ENCODE results near the gene PTGER1.
A peak's percentile ranks its signal among the peaks of the same experiment; 100 is the strongest.

The PTGER1 gene

DNA sequence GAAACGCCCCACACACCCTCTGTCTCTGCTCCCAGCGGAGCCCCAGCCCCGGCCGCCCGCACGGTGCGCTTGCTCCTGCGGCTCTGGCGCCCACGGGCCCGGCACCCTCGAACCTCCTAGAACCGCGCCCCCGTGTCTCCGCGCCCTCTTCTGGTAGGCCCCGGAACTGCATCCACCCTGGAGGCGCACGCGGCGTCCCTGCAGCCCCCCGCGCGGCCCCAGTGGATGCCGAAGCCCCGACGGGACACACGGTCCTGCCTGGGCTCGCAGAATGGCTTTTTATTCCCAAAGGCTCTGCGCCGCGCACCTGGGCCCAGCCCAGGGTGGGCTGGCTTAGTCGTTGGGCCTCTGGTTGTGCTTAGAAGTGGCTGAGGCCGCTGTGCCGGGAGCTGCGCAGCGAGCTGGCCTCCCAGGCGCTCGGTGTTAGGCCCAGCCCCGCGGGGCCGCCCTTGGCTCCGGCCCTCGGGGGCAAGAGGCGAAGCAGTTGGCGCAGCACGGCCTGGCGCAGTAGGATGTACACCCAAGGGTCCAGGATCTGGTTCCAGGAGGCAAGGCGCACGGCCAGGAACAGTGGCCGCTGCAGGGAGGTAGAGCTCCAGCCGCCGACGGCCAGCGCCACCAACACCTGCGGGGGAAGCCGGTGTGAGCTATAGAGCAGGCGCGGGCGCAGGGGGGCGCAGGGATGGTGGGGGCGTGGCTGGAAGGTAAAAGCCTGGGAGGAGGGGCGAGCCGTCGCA, 2.8 kb downstream of the PTGER1 start:
- H3K4me1 ChIP-seq (ENCODE audit: control insufficient read depth, low read length) = peaks cover 16% of the 10 kb centered on the region
- H3K4me2 ChIP-seq (ENCODE audit: low read length) = peak overlapping the region; percentile 47
- H3K4me3 ChIP-seq (ENCODE audit: low read length) = no peak overlapping the region
- H3K27ac ChIP-seq (ENCODE audit: low read depth, low read length) = no peak overlapping the region
- TF ChIP-seq, protein P1, sequence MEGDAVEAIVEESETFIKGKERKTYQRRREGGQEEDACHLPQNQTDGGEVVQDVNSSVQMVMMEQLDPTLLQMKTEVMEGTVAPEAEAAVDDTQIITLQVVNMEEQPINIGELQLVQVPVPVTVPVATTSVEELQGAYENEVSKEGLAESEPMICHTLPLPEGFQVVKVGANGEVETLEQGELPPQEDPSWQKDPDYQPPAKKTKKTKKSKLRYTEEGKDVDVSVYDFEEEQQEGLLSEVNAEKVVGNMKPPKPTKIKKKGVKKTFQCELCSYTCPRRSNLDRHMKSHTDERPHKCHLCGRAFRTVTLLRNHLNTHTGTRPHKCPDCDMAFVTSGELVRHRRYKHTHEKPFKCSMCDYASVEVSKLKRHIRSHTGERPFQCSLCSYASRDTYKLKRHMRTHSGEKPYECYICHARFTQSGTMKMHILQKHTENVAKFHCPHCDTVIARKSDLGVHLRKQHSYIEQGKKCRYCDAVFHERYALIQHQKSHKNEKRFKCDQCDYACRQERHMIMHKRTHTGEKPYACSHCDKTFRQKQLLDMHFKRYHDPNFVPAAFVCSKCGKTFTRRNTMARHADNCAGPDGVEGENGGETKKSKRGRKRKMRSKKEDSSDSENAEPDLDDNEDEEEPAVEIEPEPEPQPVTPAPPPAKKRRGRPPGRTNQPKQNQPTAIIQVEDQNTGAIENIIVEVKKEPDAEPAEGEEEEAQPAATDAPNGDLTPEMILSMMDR (IDR thresholded peaks at IDR 0.05; ENCODE audit: low read depth, low read length, poor library complexity, severe bottlenecking) = peak; percentile 96
- no peak for TF ChIP-seq EZH2phosphoT487 (IDR thresholded peaks at IDR 0.05; ENCODE audit: borderline replicate concordance, low read length)
- H4K20me1 ChIP-seq (ENCODE audit: control insufficient read depth, insufficient read depth, low read depth, low read length) = no peaks in the 10 kb centered on the region; the same call in 1 of the 2 replicates
- H3K79me2 ChIP-seq (ENCODE audit: control insufficient read depth, low read length) = no peaks in the 10 kb centered on the region
- no peaks in the 10 kb centered on the region for H3K9me3 ChIP-seq (ENCODE audit: control insufficient read depth, insufficient read depth, low read length)
- 0 out of 2 replicates have a peak, but pooled peaks cover 3% of the 10 kb centered on the region for H3F3A ChIP-seq (ENCODE audit: control insufficient read depth, insufficient read depth)
- no peaks in the 10 kb centered on the region for H3K9me2 ChIP-seq (replicated peaks; ENCODE audit: control insufficient read depth, low read length)
- H3K36me3 ChIP-seq (ENCODE audit: control insufficient read depth, low read length) = peaks cover 31% of the 10 kb centered on the region
- peaks cover 8% of the 10 kb centered on the region; the same call in 1 of the 2 replicates for H3K27me3 ChIP-seq (ENCODE audit: control insufficient read depth, low read length)

DNA sequence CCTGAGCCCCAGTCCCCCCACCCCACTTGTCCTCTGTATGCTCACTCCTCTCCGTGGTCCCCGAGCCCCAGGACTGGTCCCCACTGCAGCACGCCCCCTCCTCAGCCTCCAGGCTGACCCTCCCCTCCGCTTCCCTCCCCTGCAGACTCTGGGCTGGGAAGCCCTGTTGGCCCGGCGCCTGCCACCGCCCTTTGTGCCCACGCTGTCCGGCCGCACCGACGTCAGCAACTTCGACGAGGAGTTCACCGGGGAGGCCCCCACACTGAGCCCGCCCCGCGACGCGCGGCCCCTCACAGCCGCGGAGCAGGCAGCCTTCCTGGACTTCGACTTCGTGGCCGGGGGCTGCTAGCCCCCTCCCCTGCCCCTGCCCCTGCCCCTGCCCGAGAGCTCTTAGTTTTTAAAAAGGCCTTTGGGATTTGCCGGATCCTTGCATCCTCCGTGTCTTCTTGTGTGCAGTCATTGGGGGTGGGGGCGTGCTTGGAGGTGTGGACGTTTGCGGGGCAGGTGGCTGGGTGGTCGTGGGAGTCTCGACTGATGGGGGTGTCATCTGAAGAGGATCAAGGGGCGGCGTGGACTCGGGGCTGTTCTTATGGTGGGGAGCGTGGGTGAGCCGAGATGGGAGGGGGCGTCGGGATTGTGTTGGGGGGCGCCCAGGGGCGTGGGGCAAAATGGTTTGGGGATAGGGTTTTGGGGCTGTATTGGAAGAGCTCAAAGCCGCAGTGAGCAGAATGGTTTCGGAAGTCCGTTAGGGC, 3.5 kb downstream of the PTGER1 start:
- Histone ChIP-seq H3K79me2 (ENCODE audit: control insufficient read depth, low read length) (no peaks in the 10 kb centered on the region), H3K4me1 (ENCODE audit: control insufficient read depth, low read length) (peaks cover 16% of the 10 kb centered on the region), H3K36me3 (ENCODE audit: control insufficient read depth, low read length) (peaks cover 32% of the 10 kb centered on the region), H3F3A (ENCODE audit: control insufficient read depth, insufficient read depth) (0 out of 2 replicates have a peak, but pooled peaks cover 3% of the 10 kb centered on the region), H3K27ac (ENCODE audit: low read depth, low read length) (no peak overlapping the region), H3K9me3 (ENCODE audit: control insufficient read depth, insufficient read depth, low read length) (no peaks in the 10 kb centered on the region), H4K20me1 (ENCODE audit: control insufficient read depth, insufficient read depth, low read depth, low read length) (no peaks in the 10 kb centered on the region; the same call in 1 of the 2 replicates), H3K4me2 (ENCODE audit: low read length) (no peak overlapping the region), H3K27me3 (ENCODE audit: control insufficient read depth, low read length) (peaks cover 3% of the 10 kb centered on the region; the same call in 1 of the 2 replicates), H3K4me3 (ENCODE audit: low read length) (no peak overlapping the region), H3K9me2 (replicated peaks; ENCODE audit: control insufficient read depth, low read length) (no peaks in the 10 kb centered on the region)
- no peak for TF ChIP-seq EZH2phosphoT487 (IDR thresholded peaks at IDR 0.05; ENCODE audit: borderline replicate concordance, low read length)
- TF ChIP-seq, protein P1 (IDR thresholded peaks at IDR 0.05; ENCODE audit: low read depth, low read length, poor library complexity, severe bottlenecking) = no peak

DNA sequence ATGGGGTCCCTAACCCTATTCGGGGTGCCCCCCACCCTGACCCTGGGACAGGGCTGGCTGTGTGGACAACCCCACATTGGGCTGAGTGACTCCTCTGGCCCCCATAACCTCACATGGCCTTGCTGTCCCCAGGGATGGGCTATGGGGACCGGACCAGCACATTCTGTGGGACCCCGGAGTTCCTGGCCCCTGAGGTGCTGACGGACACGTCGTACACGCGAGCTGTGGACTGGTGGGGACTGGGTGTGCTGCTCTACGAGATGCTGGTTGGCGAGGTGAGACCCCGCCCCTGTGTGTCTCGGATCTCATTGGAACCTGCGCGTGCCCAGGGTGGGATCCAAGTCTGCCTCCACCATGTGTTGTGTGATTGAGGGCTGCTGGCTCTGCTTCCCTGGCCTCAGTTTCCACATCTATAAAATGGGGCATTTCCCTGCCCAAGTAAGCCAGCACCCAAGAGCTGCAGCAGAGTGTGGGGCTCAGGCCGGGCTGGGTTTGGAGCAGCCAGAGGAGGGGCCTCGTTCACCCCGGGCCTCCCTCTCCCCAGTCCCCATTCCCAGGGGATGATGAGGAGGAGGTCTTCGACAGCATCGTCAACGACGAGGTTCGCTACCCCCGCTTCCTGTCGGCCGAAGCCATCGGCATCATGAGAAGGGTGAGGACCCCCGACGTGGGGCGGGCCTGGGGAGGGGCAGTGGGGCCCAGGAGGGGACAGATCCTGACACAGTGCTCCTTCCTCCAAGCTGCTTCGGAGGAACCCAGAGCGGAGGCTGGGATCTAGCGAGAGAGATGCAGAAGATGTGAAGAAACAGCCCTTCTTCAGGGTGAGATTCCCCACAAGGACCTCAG, 4.9 kb downstream of the PTGER1 start:
- Histone ChIP-seq H3K4me3 (ENCODE audit: low read length) (no peak overlapping the region), H3K9me3 (ENCODE audit: control insufficient read depth, insufficient read depth, low read length) (no peaks in the 10 kb centered on the region), H3K9me2 (replicated peaks; ENCODE audit: control insufficient read depth, low read length) (no peaks in the 10 kb centered on the region), H3K79me2 (ENCODE audit: control insufficient read depth, low read length) (no peaks in the 10 kb centered on the region), H3K27me3 (ENCODE audit: control insufficient read depth, low read length) (no peaks in the 10 kb centered on the region), H4K20me1 (ENCODE audit: control insufficient read depth, insufficient read depth, low read depth, low read length) (no peaks in the 10 kb centered on the region; the same call in 1 of the 2 replicates), H3K36me3 (ENCODE audit: control insufficient read depth, low read length) (peaks cover 32% of the 10 kb centered on the region), H3K4me2 (ENCODE audit: low read length) (no peak overlapping the region), H3F3A (ENCODE audit: control insufficient read depth, insufficient read depth) (0 out of 2 replicates have a peak, but pooled peaks cover 3% of the 10 kb centered on the region), H3K27ac (ENCODE audit: low read depth, low read length) (no peak overlapping the region), H3K4me1 (ENCODE audit: control insufficient read depth, low read length) (peaks cover 12% of the 10 kb centered on the region)
- TF ChIP-seq, protein P1 (IDR thresholded peaks at IDR 0.05; ENCODE audit: low read depth, low read length, poor library complexity, severe bottlenecking) = no peak
- no peak for TF ChIP-seq EZH2phosphoT487 (IDR thresholded peaks at IDR 0.05; ENCODE audit: borderline replicate concordance, low read length)
